ENCODE measurements around the gene EVL.

EVL gene

GRCh38 chr14:100105357-100106169 lies 40.3 kb downstream of the EVL start:
- Histone ChIP-seq H3K4me3 (ENCODE audit: low read depth in 1 of 2, low read length in 2 of 2) (no peak overlapping the region), H3K27ac (ENCODE audit: low read length) (no peak overlapping the region), H3K4me1 (ENCODE audit: control insufficient read depth in 1 of 2, insufficient read depth in 2 of 2, low read length in 2 of 2) (peaks cover 5 to 52% of the 10 kb centered on the region in 2 donors), H3K9me3 (ENCODE audit: control insufficient read depth in 1 of 2, low read length in 2 of 2) (no peaks in the 10 kb centered on the region), H3K27me3 (ENCODE audit: low read depth, low read length) (no peaks in the 10 kb centered on the region), H3K36me3 (ENCODE audit: control insufficient read depth in 1 of 2, insufficient read depth in 2 of 2, low read length in 2 of 2) (peaks cover 3 to 4% of the 10 kb centered on the region in 2 donors)

DNA sequence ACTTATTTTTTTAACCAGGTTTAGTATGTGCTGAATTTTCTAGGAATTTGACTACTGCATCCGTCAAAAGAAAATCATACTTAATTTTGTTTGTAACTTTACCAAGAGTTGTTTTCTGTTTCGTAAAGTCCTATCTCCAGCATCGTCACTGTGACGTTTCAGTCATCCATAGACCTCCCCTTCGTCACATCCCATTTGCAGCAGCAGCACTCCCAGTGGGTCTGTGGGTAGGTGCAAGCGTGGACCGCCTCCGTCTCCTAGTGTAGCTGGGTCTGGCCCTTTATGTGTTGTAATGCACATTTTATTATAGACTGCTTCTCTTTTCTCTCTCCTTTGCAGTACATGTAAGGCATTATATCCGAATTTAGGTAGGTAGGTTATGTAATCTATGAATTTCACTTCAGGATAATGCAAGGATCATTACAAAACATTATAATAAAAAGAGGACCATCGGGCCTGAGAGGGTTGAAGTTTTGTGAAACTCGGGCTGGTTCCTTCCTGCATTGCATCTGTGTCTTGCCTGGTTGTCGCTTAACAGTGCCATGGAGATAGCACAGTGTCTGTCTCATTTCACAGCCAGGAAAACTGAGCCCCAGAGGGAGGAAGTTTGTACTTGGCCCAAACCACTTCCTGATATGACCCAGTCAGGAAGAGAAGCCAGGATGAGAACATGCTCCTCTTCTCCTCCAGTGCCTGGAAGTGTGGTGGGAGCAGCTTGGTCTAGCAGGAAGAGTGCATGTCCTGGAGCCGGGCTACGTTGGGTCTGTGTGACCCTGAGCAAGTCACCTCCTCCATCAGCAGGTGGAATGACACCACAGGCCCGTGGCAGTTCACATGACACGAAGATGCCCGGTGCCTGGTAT lies 41.3 kb downstream of the EVL start:
- Histone ChIP-seq H3K4me1 (ENCODE audit: control insufficient read depth in 1 of 2, insufficient read depth in 2 of 2, low read length in 2 of 2) (peaks cover 5 to 52% of the 10 kb centered on the region in 2 donors), H3K36me3 (ENCODE audit: control insufficient read depth in 1 of 2, insufficient read depth in 2 of 2, low read length in 2 of 2) (peaks cover 3 to 4% of the 10 kb centered on the region in 2 donors), H3K9me3 (ENCODE audit: control insufficient read depth in 1 of 2, low read length in 2 of 2) (no peaks in the 10 kb centered on the region), H3K27me3 (ENCODE audit: low read depth, low read length) (no peaks in the 10 kb centered on the region), H3K4me3 (ENCODE audit: low read depth in 1 of 2, low read length in 2 of 2) (no peak overlapping the region), H3K27ac (ENCODE audit: low read length) (no peak overlapping the region)

DNA sequence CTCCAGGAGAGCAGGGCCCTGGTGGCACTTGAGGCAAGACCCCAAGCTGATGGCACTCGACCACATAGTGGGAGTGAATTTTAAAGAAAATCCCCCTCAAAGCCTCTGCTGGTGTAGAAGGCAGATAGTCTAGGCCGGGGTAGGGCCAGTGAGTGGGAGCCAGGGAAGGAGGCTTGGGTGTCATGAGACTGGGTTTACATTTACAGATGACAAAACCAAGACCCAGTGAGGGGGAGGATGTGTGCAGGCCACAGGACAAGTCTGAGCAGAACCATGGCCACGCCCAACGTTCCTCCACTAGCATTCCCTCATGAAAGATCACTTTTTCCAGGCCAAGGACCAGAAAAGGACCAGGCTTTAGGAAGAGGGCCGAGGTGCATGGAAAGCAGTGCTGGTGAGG lies 42.0 kb downstream of the EVL start:
- no peak overlapping the region for H3K27ac ChIP-seq (ENCODE audit: low read length)
- no peak overlapping the region for H3K4me3 ChIP-seq (ENCODE audit: low read depth in 1 of 2, low read length in 2 of 2)
- H3K4me1 ChIP-seq (ENCODE audit: control insufficient read depth in 1 of 2, insufficient read depth in 2 of 2, low read length in 2 of 2): peaks cover 5 to 51% of the 10 kb centered on the region in 2 donors
- H3K36me3 ChIP-seq (ENCODE audit: control insufficient read depth in 1 of 2, insufficient read depth in 2 of 2, low read length in 2 of 2): peaks cover 3 to 4% of the 10 kb centered on the region in 2 donors
- no peaks in the 10 kb centered on the region for H3K27me3 ChIP-seq (ENCODE audit: low read depth, low read length)
- no peaks in the 10 kb centered on the region for H3K9me3 ChIP-seq (ENCODE audit: control insufficient read depth in 1 of 2, low read length in 2 of 2)

DNA sequence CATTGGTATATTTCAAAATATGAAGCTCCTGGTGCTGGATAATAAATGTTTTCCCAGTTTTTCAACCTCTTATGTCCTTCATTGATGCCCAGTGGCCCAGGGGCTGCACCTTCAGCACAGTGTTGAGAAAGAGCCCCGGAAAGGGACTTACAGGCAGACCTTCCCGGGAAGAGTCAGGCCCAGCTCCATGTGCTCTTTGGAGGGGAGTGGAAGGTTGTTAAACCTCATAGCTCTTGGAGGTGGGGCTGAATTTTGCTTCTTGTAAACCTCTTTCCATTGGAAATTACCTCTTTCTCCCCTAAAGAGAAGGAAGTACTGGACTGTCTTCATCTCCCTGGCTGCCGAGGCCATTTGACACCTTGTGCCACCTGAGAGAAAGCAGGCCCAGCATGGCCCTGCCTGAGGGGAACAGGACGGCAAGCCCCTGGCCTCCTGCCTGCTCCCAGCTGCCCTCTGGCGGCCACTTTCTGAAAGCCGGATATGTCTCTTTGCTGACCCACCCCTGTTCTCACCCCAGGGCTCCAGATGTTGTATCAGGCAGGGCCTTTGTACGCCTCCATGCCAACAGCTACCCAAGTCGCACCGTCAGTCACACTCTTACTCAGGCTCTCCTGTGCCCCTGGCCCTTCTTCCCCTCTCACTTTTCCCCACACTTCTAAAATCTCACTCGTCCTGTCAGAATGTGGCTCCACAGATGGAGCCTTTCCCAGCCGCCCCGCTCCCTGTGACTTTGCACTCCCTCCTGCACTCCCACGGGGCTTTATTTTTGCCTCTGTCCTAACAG lies 43.0 kb downstream of the EVL start:
- Histone ChIP-seq H3K4me1 (ENCODE audit: control insufficient read depth in 1 of 2, insufficient read depth in 2 of 2, low read length in 2 of 2) (peaks cover 5 to 44% of the 10 kb centered on the region in 2 donors), H3K9me3 (ENCODE audit: control insufficient read depth in 1 of 2, low read length in 2 of 2) (no peaks in the 10 kb centered on the region)

GRCh38 chr14:100108840-100109593 lies 43.8 kb downstream of the EVL start:
- Histone ChIP-seq H3K9me3 (ENCODE audit: control insufficient read depth in 1 of 2, low read length in 2 of 2) (no peaks in the 10 kb centered on the region), H3K27me3 (ENCODE audit: low read depth, low read length) (no peaks in the 10 kb centered on the region), H3K4me1 (ENCODE audit: control insufficient read depth in 1 of 2, insufficient read depth in 2 of 2, low read length in 2 of 2) (peaks cover 5 to 36% of the 10 kb centered on the region in 2 donors), H3K27ac (ENCODE audit: low read length) (no peak overlapping the region), H3K36me3 (ENCODE audit: control insufficient read depth in 1 of 2, insufficient read depth in 2 of 2, low read length in 2 of 2) (peaks cover 3 to 4% of the 10 kb centered on the region in 2 donors), H3K4me3 (ENCODE audit: low read depth in 1 of 2, low read length in 2 of 2) (no peak overlapping the region)

More for the DNA sequence above, 43.0 kb downstream of the EVL start:
- H3K4me3 ChIP-seq (ENCODE audit: low read depth in 1 of 2, low read length in 2 of 2): no peak overlapping the region
- H3K36me3 ChIP-seq (ENCODE audit: control insufficient read depth in 1 of 2, insufficient read depth in 2 of 2, low read length in 2 of 2): peaks cover 3 to 4% of the 10 kb centered on the region in 2 donors
- no peaks in the 10 kb centered on the region for H3K27me3 ChIP-seq (ENCODE audit: low read depth, low read length)
- H3K27ac ChIP-seq (ENCODE audit: low read length): no peak overlapping the region

- Histone ChIP-seq H3K4me3 (ENCODE audit: low read depth in 1 of 2, low read length in 2 of 2) (no peak overlapping the region), H3K27me3 (ENCODE audit: low read depth, low read length) (no peaks in the 10 kb centered on the region), H3K9me3 (ENCODE audit: control insufficient read depth in 1 of 2, low read length in 2 of 2) (no peaks in the 10 kb centered on the region), H3K36me3 (ENCODE audit: control insufficient read depth in 1 of 2, insufficient read depth in 2 of 2, low read length in 2 of 2) (peaks cover 3 to 4% of the 10 kb centered on the region in 2 donors), H3K27ac (ENCODE audit: low read length) (no peak overlapping the region), H3K4me1 (ENCODE audit: control insufficient read depth in 1 of 2, insufficient read depth in 2 of 2, low read length in 2 of 2) (peaks cover under 1 to 31% of the 10 kb centered on the region in 2 donors)
Measured at GRCh38 chr14:100109594-100109955, 44.4 kb downstream of the EVL start.

- H3K36me3 ChIP-seq (ENCODE audit: control insufficient read depth in 1 of 2, insufficient read depth in 2 of 2, low read length in 2 of 2): peaks cover 4 to 6% of the 10 kb centered on the region in 2 donors
- no peak overlapping the region for H3K4me3 ChIP-seq (ENCODE audit: low read depth in 1 of 2, low read length in 2 of 2)
- no peak overlapping the region for H3K27ac ChIP-seq (ENCODE audit: low read length)
- H3K4me1 ChIP-seq (ENCODE audit: control insufficient read depth in 1 of 2, insufficient read depth in 2 of 2, low read length in 2 of 2): peaks cover 0 to 18% of the 10 kb centered on the region in 2 donors
- no peaks in the 10 kb centered on the region for H3K27me3 ChIP-seq (ENCODE audit: low read depth, low read length)
- no peaks in the 10 kb centered on the region for H3K9me3 ChIP-seq (ENCODE audit: control insufficient read depth in 1 of 2, low read length in 2 of 2)
Measured at GRCh38 chr14:100110816-100111215, 45.6 kb downstream of the EVL start.

DNA sequence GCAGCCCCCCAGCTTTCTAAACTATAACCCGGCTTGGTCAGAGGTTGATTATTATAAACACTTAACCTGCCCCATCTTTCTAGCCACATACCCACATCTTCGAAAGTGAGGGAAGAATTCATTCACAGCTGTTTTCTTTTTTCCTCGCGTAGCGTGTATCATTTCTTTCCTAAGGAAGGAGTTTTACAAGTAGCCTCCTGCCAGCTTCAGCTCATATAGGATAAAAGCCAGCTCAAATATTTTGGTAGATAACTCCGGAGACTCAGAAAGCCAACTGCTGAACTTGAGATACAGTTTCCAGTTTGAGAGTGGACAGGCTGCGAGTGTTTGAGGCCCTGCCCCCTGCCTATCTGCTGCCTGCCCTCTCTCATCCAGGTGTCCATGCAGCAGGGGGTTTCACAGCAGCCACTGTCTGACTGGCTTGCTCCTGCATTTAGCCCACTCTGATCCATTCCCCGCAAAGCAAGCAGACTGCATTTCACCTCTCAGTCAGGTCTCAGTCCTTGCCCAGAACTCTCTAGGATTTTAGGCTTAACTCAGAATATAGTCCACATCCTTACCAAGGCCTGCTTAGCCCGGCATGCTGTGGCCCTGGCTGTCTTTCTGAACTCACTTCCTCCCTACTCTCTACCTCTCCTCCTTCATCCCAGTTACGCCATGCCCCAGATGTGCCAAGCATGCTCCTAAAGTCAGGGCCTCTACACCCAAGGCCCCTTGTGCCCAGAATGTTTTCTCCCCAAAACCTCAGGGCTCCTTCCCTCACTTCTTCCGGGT lies 46.9 kb downstream of the EVL start:
- Histone ChIP-seq H3K4me3 (ENCODE audit: low read depth in 1 of 2, low read length in 2 of 2) (no peak overlapping the region), H3K27ac (ENCODE audit: low read length) (no peak overlapping the region), H3K9me3 (ENCODE audit: control insufficient read depth in 1 of 2, low read length in 2 of 2) (no peaks in the 10 kb centered on the region), H3K4me1 (ENCODE audit: control insufficient read depth in 1 of 2, insufficient read depth in 2 of 2, low read length in 2 of 2) (peaks cover 0 to 9% of the 10 kb centered on the region in 2 donors), H3K27me3 (ENCODE audit: low read depth, low read length) (no peaks in the 10 kb centered on the region), H3K36me3 (ENCODE audit: control insufficient read depth in 1 of 2, insufficient read depth in 2 of 2, low read length in 2 of 2) (peaks cover 3 to 4% of the 10 kb centered on the region in 2 donors)

DNA sequence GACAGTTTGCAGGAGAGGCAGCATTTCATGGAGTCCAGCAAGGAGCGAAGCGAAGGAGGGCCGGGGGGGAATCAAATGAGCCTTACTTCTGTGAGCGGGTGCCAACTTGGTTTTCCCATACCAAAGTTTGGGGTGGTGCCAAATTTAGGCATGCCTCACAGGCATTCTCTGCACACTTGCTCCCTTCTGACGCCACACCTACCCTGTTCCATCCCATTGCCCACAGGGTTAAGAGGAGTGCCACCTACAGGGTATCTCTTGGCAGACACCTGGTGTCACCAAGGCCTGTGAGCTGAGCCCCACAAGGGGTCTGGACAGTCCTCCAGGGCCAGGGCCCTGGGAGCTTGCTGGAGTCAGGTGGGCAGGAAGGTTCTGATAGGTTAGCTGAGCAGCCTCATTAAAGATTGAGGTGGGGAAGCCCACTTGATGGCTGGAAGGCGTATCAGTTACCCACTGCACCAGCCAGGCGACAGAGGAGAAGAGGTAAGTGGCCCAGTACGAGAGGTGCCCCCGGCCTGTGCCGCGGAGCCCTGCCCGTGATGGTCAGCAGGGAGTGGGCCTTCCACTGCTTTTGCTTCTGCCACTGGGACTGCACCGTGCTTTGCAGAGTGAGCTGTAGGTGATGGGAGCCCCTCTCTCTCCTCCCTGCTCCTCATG lies 49.0 kb downstream of the EVL start:
- H3K4me3 ChIP-seq (ENCODE audit: low read depth in 1 of 2, low read length in 2 of 2): no peak overlapping the region
- no peak overlapping the region for H3K27ac ChIP-seq (ENCODE audit: low read length)
- no peaks in the 10 kb centered on the region for H3K4me1 ChIP-seq (ENCODE audit: control insufficient read depth in 1 of 2, insufficient read depth in 2 of 2, low read length in 2 of 2)
- H3K9me3 ChIP-seq (ENCODE audit: control insufficient read depth in 1 of 2, low read length in 2 of 2): no peaks in the 10 kb centered on the region
- H3K36me3 ChIP-seq (ENCODE audit: control insufficient read depth in 1 of 2, insufficient read depth in 2 of 2, low read length in 2 of 2): peaks cover 3 to 9% of the 10 kb centered on the region in 2 donors
- no peaks in the 10 kb centered on the region for H3K27me3 ChIP-seq (ENCODE audit: low read depth, low read length)

- no peaks in the 10 kb centered on the region for H3K27me3 ChIP-seq (ENCODE audit: low read depth, low read length)
- no peak overlapping the region for H3K27ac ChIP-seq (ENCODE audit: low read length)
- H3K36me3 ChIP-seq (ENCODE audit: control insufficient read depth in 1 of 2, insufficient read depth in 2 of 2, low read length in 2 of 2): peaks cover 3 to 7% of the 10 kb centered on the region in 2 donors
- no peaks in the 10 kb centered on the region for H3K9me3 ChIP-seq (ENCODE audit: control insufficient read depth in 1 of 2, low read length in 2 of 2)
- no peaks in the 10 kb centered on the region for H3K4me1 ChIP-seq (ENCODE audit: control insufficient read depth in 1 of 2, insufficient read depth in 2 of 2, low read length in 2 of 2)
- H3K4me3 ChIP-seq (ENCODE audit: low read depth in 1 of 2, low read length in 2 of 2): no peak overlapping the region
Measured at GRCh38 chr14:100115236-100115635, 50.0 kb downstream of the EVL start.
